ENCODE measurements around the gene TNFAIP3. TPM values are rescaled to one million over a fixed set of nuclear protein-coding genes. Genes with fewer than 3 reads are reported as not detected.
A peak's percentile ranks its signal among the peaks of the same experiment; 100 is the strongest.

Gene TNFAIP3
- total and polyA plus RNA-seq, 2 of the 4 experiments (the other 2 are of a cell fraction), result 5.0 to 14.2 TPM

GRCh38 chr6:137845460-137845859 lies 21.6 kb upstream of the TNFAIP3 start:
- Histone ChIP-seq H2BK120ac (ENCODE audit: low read depth, low read length) (peak overlapping the region; percentile 55; the same call in 1 of the 2 replicates), H4K91ac (ENCODE audit: insufficient read depth, low read depth, low read length) (peak overlapping the region; percentile 55; the same call in 1 of the 2 replicates), H3K14ac (replicated peaks; ENCODE audit: low read depth, low read length) (peak overlapping the region; percentile 5; the same call in 1 of the 2 replicates), H3K79me1 (ENCODE audit: low read depth in 1 of 2, low read length in 2 of 2) (no peaks in the 10 kb centered on the region; a peak in 1 of 4 replicates), H3K9me3 (ENCODE audit: control insufficient read depth, insufficient read depth, low read length) (no peaks in the 10 kb centered on the region; the same call in 1 of the 2 replicates), H3K36me3 (ENCODE audit: control insufficient read depth, insufficient read depth, low read length) (no peaks in the 10 kb centered on the region), H2AK9ac (replicated peaks; ENCODE audit: low read depth, low read length, poor library complexity) (no peak overlapping the region), H3K23ac (ENCODE audit: low read depth, low read length) (no peak overlapping the region), H3K4me1 (ENCODE audit: control insufficient read depth, insufficient read depth, low read length) (peaks cover 19% of the 10 kb centered on the region), H3K9me1 (ENCODE audit: insufficient read depth, low read length) (peaks cover 8% of the 10 kb centered on the region), H4K8ac (ENCODE audit: low read depth in 2 of 2, low read length in 2 of 2) (peak overlapping the region in 1 of 2 experiments; percentile 33; a peak in 2 of 4 replicates), H2AFZ (replicated peaks; ENCODE audit: low read length, poor library complexity) (peak overlapping the region; percentile 53), H2BK20ac (ENCODE audit: low read depth, low read length) (0 out of 2 replicates have a peak overlapping the region, but pooled peaks have one; percentile 36), H3K56ac (ENCODE audit: extremely low read depth, insufficient read depth, low read length) (no peak overlapping the region), H2BK5ac (ENCODE audit: low read depth, low read length, poor library complexity, severe bottlenecking) (no peak overlapping the region), H4K5ac (ENCODE audit: low read depth, low read length) (peak overlapping the region; percentile 83), H3K27ac (ENCODE audit: insufficient read depth, low read length) (no peak overlapping the region), H3K9ac (ENCODE audit: low read depth, low read length) (no peak overlapping the region), H2BK15ac (ENCODE audit: low read depth, low read length) (peak overlapping the region; percentile 96; the same call in 2 of the 3 replicates), H4K20me1 (ENCODE audit: insufficient read depth, low read length) (no peaks in the 10 kb centered on the region), H2AK5ac (ENCODE audit: low read depth, low read length) (0 out of 2 replicates have a peak overlapping the region, but pooled peaks have one; percentile 56), H3K18ac (ENCODE audit: low read depth, low read length) (peak overlapping the region; percentile 70), H3K4me3 (ENCODE audit: insufficient read depth, low read depth, low read length) (no peak overlapping the region), H3K27me3 (ENCODE audit: control insufficient read depth, insufficient read depth, low read length) (no peaks in the 10 kb centered on the region), H3K4ac (ENCODE audit: low read depth, low read length) (peak overlapping the region; percentile 43), H3K4me2 (ENCODE audit: low read depth, low read length) (no peak overlapping the region)
- ChIA-PET CTCF (no interaction called here), POLR2A (ENCODE audit: unreplicated experiment) (no interaction called here)
- dilution Hi-C loops (cut with HindIII; ENCODE audit: low sequenced_read_pairs, unreplicated experiment), result no loop called here
- TF ChIP-seq, protein P1, sequence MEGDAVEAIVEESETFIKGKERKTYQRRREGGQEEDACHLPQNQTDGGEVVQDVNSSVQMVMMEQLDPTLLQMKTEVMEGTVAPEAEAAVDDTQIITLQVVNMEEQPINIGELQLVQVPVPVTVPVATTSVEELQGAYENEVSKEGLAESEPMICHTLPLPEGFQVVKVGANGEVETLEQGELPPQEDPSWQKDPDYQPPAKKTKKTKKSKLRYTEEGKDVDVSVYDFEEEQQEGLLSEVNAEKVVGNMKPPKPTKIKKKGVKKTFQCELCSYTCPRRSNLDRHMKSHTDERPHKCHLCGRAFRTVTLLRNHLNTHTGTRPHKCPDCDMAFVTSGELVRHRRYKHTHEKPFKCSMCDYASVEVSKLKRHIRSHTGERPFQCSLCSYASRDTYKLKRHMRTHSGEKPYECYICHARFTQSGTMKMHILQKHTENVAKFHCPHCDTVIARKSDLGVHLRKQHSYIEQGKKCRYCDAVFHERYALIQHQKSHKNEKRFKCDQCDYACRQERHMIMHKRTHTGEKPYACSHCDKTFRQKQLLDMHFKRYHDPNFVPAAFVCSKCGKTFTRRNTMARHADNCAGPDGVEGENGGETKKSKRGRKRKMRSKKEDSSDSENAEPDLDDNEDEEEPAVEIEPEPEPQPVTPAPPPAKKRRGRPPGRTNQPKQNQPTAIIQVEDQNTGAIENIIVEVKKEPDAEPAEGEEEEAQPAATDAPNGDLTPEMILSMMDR (conservative IDR thresholded peaks at IDR 0.05; ENCODE audit: low read depth, low read length), result peak; percentile 37
- peak; percentile 48 for TF ChIP-seq RAD21 (IDR thresholded peaks at IDR 0.05; ENCODE audit: low read length)
- no peak for TF ChIP-seq MAFK (IDR thresholded peaks at IDR 0.05; ENCODE audit: low read depth, low read length)
- TF ChIP-seq NFE2L2 (IDR thresholded peaks at IDR 0.05; ENCODE audit: low read depth, low read length), result no peak
- peak; percentile 45 for DNase-seq
- BruUV-seq (replicated peaks), result no TSS peak
- WGBS, 2 experiments (ENCODE audit: extremely low coverage in 2 of 2, insufficient read length in 1 of 2), result 100% methylated on average over 1 of the region's 6 CpGs; no CpG with 5 or more reads in 1 of the 2 experiments
- peak; percentile 40; the same call in 1 of the 2 replicates for ATAC-seq (ENCODE audit: low read depth)
- in situ Hi-C loops (cut with MboI; ENCODE audit: low sequenced_read_pairs), result loop anchor here (25.0 kb wide), 1 partner anchor 567 kb away; the partner anchor contains the start of gene HEBP2
- intact Hi-C loops (cut with micrococcal nuclease), result no loop called here
